ENCODE measurements around the gene SSBP3. TPM values are rescaled to one million over a fixed set of nuclear protein-coding genes. Genes with fewer than 3 reads are reported as not detected.
"Not testable (repeated sequence)": the region's sequence is repeated elsewhere in the genome, so short reads cannot be mapped to it uniquely, and the experiment has no call there.

The SSBP3 gene
- total RNA-seq, 2 donors from 2014 or later, result 41.8 to 56.1 TPM

GRCh38 chr1:54398963-54399528 is 7.1 kb downstream of the SSBP3 start:
- intact Hi-C loops (cut with DNase I), result no loop called here
- peak; percentile 57 for DNase-seq (ENCODE audit: low spot score)

- intact Hi-C loops (cut with DNase I), result loop anchor here in 1 of 2 donors (2.0 kb wide), 1 partner anchor 17 kb away; no protein-coding TSS in a partner anchor
- no peak for DNase-seq (ENCODE audit: low spot score)
Observed at GRCh38 chr1:54397980-54398379, 8.2 kb downstream of the SSBP3 start.

- intact Hi-C loops (cut with DNase I), result loop anchor here in 1 of 2 donors (2.0 kb wide), 1 partner anchor 16 kb away; no protein-coding TSS in a partner anchor
- peak; percentile 45 for DNase-seq (ENCODE audit: low spot score)
Observed at GRCh38 chr1:54397090-54397591, 9.1 kb downstream of the SSBP3 start.

- no peak for DNase-seq (ENCODE audit: low spot score)
- intact Hi-C loops (cut with DNase I), result loop anchor here in 1 of 2 donors (2.0 kb wide), 1 partner anchor 16 kb away; no protein-coding TSS in a partner anchor
Observed at GRCh38 chr1:54396261-54396933, 9.8 kb downstream of the SSBP3 start.

- intact Hi-C loops (cut with DNase I), result no loop called here
Observed at GRCh38 chr1:54395281-54395934, 10.8 kb downstream of the SSBP3 start.

GRCh38 chr1:54394104-54394503 is 12.1 kb downstream of the SSBP3 start:
- intact Hi-C loops (cut with DNase I), result no loop called here

More at GRCh38 chr1:54395281-54395934, 10.8 kb downstream of the SSBP3 start:
- no peak for DNase-seq (ENCODE audit: low spot score)

GRCh38 chr1:54392401-54392800 is 13.8 kb downstream of the SSBP3 start:
- no peak for DNase-seq (ENCODE audit: low spot score)
- intact Hi-C loops (cut with DNase I), result no loop called here

More at GRCh38 chr1:54394104-54394503, 12.1 kb downstream of the SSBP3 start:
- DNase-seq (ENCODE audit: low spot score), result no peak

- DNase-seq (ENCODE audit: low spot score), result no peak
- intact Hi-C loops (cut with DNase I), result no loop called here
Observed at GRCh38 chr1:54391450-54392209, 14.6 kb downstream of the SSBP3 start.

- DNase-seq (ENCODE audit: low spot score), result peak; percentile 86
- intact Hi-C loops (cut with DNase I), result no loop called here
Observed at GRCh38 chr1:54390655-54391054, 15.5 kb downstream of the SSBP3 start.

- intact Hi-C loops (cut with DNase I); DNase-seq (ENCODE audit: low spot score): not testable (repeated sequence)
Observed at GRCh38 chr1:54389608-54390007, 16.6 kb downstream of the SSBP3 start.

- intact Hi-C loops (cut with DNase I), result no loop called here
- no peak for DNase-seq (ENCODE audit: low spot score)
Observed at GRCh38 chr1:54387419-54387818, 18.8 kb downstream of the SSBP3 start.

- intact Hi-C loops (cut with DNase I), result no loop called here
- DNase-seq (ENCODE audit: low spot score), result no peak
Observed at GRCh38 chr1:54385727-54386022, 20.5 kb downstream of the SSBP3 start.

- no peak for DNase-seq (ENCODE audit: low spot score)
- intact Hi-C loops (cut with DNase I), result no loop called here
Observed at GRCh38 chr1:54384918-54385726, 21.1 kb downstream of the SSBP3 start.

GRCh38 chr1:54384471-54384870 is 21.7 kb downstream of the SSBP3 start:
- intact Hi-C loops (cut with DNase I), result no loop called here
- no peak for DNase-seq (ENCODE audit: low spot score)

- intact Hi-C loops (cut with DNase I), result loop anchor here in 1 of 2 donors (2.0 kb wide), 1 partner anchor 15 kb away; no protein-coding TSS in a partner anchor
- DNase-seq (ENCODE audit: low spot score), result no peak
Observed at GRCh38 chr1:54381524-54381923, 24.7 kb downstream of the SSBP3 start.

GRCh38 chr1:54380290-54380882 is 25.8 kb downstream of the SSBP3 start:
- intact Hi-C loops (cut with DNase I), result loop anchor here in 1 of 2 donors (2.0 kb wide), 1 partner anchor 16 kb away; no protein-coding TSS in a partner anchor
- no peak for DNase-seq (ENCODE audit: low spot score)

- DNase-seq (ENCODE audit: low spot score), result no peak
- intact Hi-C loops (cut with DNase I), result loop anchor here in 1 of 2 donors (2.0 kb wide), 1 partner anchor 17 kb away; no protein-coding TSS in a partner anchor
Observed at GRCh38 chr1:54379555-54380289, 26.5 kb downstream of the SSBP3 start.
